C4-2B (cell line): ENCODE results near the gene ABCD4.

Experiments used
- CTCF ChIP-seq: fragments of 450-650 bp; conservative IDR thresholded peaks from 2 replicates; pipeline ENCODE4 v1.5.1; 2017; ENCODE audit warnings: mild to moderate bottlenecking
- ZFX ChIP-seq: fragments of 450-650 bp; IDR thresholded peaks from 2 replicates; pipeline ENCODE4 v1.6.1; 2017

GRCh38 chr14:74350211-74350927 is 47.6 kb upstream of the ABCD4 start:
- TF ChIP-seq CTCF (no peak), ZFX (no peak)
